Left ventricle myocardium inferior (tissue), 1 donor: ENCODE results near the gene CORO2B. TPM values are rescaled to one million over a fixed set of nuclear protein-coding genes. Genes with fewer than 3 reads are reported as not detected.

Experiments
- DNase-seq: peaks from one replicate; pipeline ENCODE4 v3.0.0-alpha.2; 2020
- H3K27ac ChIP-seq: fragments of 200-600 bp; replicated peaks from 2 replicates; pipeline ENCODE4 v1.8.0; 2021
- H3K27me3 ChIP-seq: fragments of 200-600 bp; 2 replicates; pipeline ENCODE4 v1.8.0; 2021; ENCODE audit warnings: low read depth
- H3K36me3 ChIP-seq: fragments of 200-600 bp; 2 replicates; pipeline ENCODE4 v1.8.0; 2021
- H3K4me1 ChIP-seq: fragments of 200-600 bp; 2 replicates; pipeline ENCODE4 v1.8.0; 2021
- H3K4me3 ChIP-seq: fragments of 200-600 bp; 2 replicates; pipeline ENCODE4 v1.8.0; 2021; ENCODE audit warnings: mild to moderate bottlenecking, moderate library complexity
- H3K9me3 ChIP-seq: fragments of 200-600 bp; replicated peaks from 2 replicates; pipeline ENCODE4 v1.8.0; 2021
- CTCF ChIP-seq: fragments of 200-600 bp; IDR thresholded peaks from 2 replicates; pipeline ENCODE4 v1.8.0; 2021; ENCODE audit warnings: antibody characterized with exemption, mild to moderate bottlenecking, borderline replicate concordance
- intact Hi-C: fragments of 100-400 bp; cut with micrococcal nuclease; formaldehyde crosslinking; loops from one replicate; pipeline ENCODE4 v1.11.0; 2022
- total RNA-seq: library from RNA; stranded (reverse); fragmentation: NEBNext Ultra II Directional; extraction: Animal tissue kit (Norgen Biotek cat#: 25700); gene quantifications from one replicate; pipeline ENCODE4 v1.2.1, GENCODE V29; 2021
- donor health status: DM: no; HTN: yes; CAD: no; lungs with severe emphysema.

CORO2B gene
- total RNA-seq, 1 donor from 2014 or later = 5.0 TPM

GRCh38 chr15:68765602-68766368 lies 187.0 kb downstream of the CORO2B start:
- Histone ChIP-seq H3K4me1 (peaks cover 8% of the 10 kb centered on the region), H3K36me3 (no peaks in the 10 kb centered on the region), H3K9me3 (no peaks in the 10 kb centered on the region), H3K4me3 (no peak overlapping the region), H3K27ac (no peak overlapping the region), H3K27me3 (no peaks in the 10 kb centered on the region)
- no peak for TF ChIP-seq CTCF
- no peak for DNase-seq
- intact Hi-C loops = no loop called here

GRCh38 chr15:68767833-68768232 lies 189.0 kb downstream of the CORO2B start:
- Histone ChIP-seq H3K36me3 (no peaks in the 10 kb centered on the region), H3K27ac (no peak overlapping the region), H3K4me3 (no peak overlapping the region), H3K27me3 (no peaks in the 10 kb centered on the region), H3K9me3 (no peaks in the 10 kb centered on the region), H3K4me1 (peaks cover 8% of the 10 kb centered on the region)
- DNase-seq = no peak
- no peak for TF ChIP-seq CTCF
- intact Hi-C loops = no loop called here

GRCh38 chr15:68768321-68768720 lies 189.5 kb downstream of the CORO2B start:
- no peak overlapping the region for H3K27ac ChIP-seq
- no peak overlapping the region for H3K4me3 ChIP-seq
- intact Hi-C loops = no loop called here
- peaks cover 8% of the 10 kb centered on the region for H3K4me1 ChIP-seq
- H3K27me3 ChIP-seq = no peaks in the 10 kb centered on the region
- H3K36me3 ChIP-seq = no peaks in the 10 kb centered on the region
- no peak for DNase-seq
- H3K9me3 ChIP-seq = no peaks in the 10 kb centered on the region
- TF ChIP-seq CTCF = no peak

- H3K4me1 ChIP-seq = peaks cover 12% of the 10 kb centered on the region
- no peaks in the 10 kb centered on the region for H3K9me3 ChIP-seq
- no peak overlapping the region for H3K27ac ChIP-seq
- intact Hi-C loops = no loop called here
- no peaks in the 10 kb centered on the region for H3K27me3 ChIP-seq
- no peak for DNase-seq
- H3K4me3 ChIP-seq = no peak overlapping the region
- no peaks in the 10 kb centered on the region for H3K36me3 ChIP-seq
- no peak for TF ChIP-seq CTCF
These were observed 190.9 kb downstream of the CORO2B start for GRCh38 chr15:68769702-68770101.

- DNase-seq = no peak
- intact Hi-C loops = no loop called here
- no peak for TF ChIP-seq CTCF
- Histone ChIP-seq H3K9me3 (no peaks in the 10 kb centered on the region), H3K4me1 (peaks cover 17% of the 10 kb centered on the region), H3K27ac (no peak overlapping the region), H3K4me3 (no peak overlapping the region), H3K36me3 (no peaks in the 10 kb centered on the region), H3K27me3 (no peaks in the 10 kb centered on the region)
These were observed 191.4 kb downstream of the CORO2B start for GRCh38 chr15:68770216-68770615.
